ENCODE measurements around the gene BCHE.
"Not testable (repeated sequence)": the region's sequence is repeated elsewhere in the genome, so short reads cannot be mapped to it uniquely, and the experiment has no call there.

BCHE gene

GRCh38 chr3:165815682-165816081 is 21.5 kb downstream of the BCHE start:
- DNase-seq: no peak

- DNase-seq: no peak
Observed at GRCh38 chr3:165814380-165814779, 22.8 kb downstream of the BCHE start.

- not testable (repeated sequence) for DNase-seq
Observed at GRCh38 chr3:165807937-165808336, 29.3 kb downstream of the BCHE start.

- no peak for DNase-seq
Observed at GRCh38 chr3:165805946-165806561, 31.2 kb downstream of the BCHE start.

GRCh38 chr3:165803471-165803870 is 33.8 kb downstream of the BCHE start:
- no peak for DNase-seq

GRCh38 chr3:165800970-165801369 is 36.3 kb downstream of the BCHE start:
- DNase-seq: no peak

GRCh38 chr3:165799026-165799425 is 38.2 kb downstream of the BCHE start:
- no peak for DNase-seq

- DNase-seq: no peak
Observed at GRCh38 chr3:165797551-165797950, 39.7 kb downstream of the BCHE start.

- no peak for DNase-seq
Observed at GRCh38 chr3:165796701-165797100, 40.5 kb downstream of the BCHE start.

- DNase-seq: no peak
Observed at GRCh38 chr3:165788531-165788930, 48.7 kb downstream of the BCHE start.

GRCh38 chr3:165786013-165786412 is 51.2 kb downstream of the BCHE start:
- no peak for DNase-seq

GRCh38 chr3:165784337-165784736 is 52.9 kb downstream of the BCHE start:
- DNase-seq: no peak

- no peak for DNase-seq
Observed at GRCh38 chr3:165783383-165783782, 53.8 kb downstream of the BCHE start.

GRCh38 chr3:165778891-165779290 is 58.3 kb downstream of the BCHE start:
- no peak for DNase-seq

- DNase-seq: no peak
Observed at GRCh38 chr3:165778456-165778855, 58.8 kb downstream of the BCHE start.

- no peak for DNase-seq
Observed at GRCh38 chr3:165775824-165776223, 61.4 kb downstream of the BCHE start.

GRCh38 chr3:165770781-165771180 is 66.4 kb downstream of the BCHE start:
- no peak for DNase-seq

- DNase-seq: no peak
Observed at GRCh38 chr3:165768680-165769079, 68.5 kb downstream of the BCHE start.

GRCh38 chr3:165759041-165759440 is 78.2 kb downstream of the BCHE start:
- DNase-seq: no peak

- DNase-seq: no peak
Observed at GRCh38 chr3:165755571-165755970, 81.7 kb downstream of the BCHE start.

GRCh38 chr3:165754219-165755007 is 82.8 kb downstream of the BCHE start:
- no peak for DNase-seq

GRCh38 chr3:165753560-165753959 is 83.7 kb downstream of the BCHE start:
- DNase-seq: no peak

GRCh38 chr3:165751637-165752036 is 85.6 kb downstream of the BCHE start:
- DNase-seq: no peak

- no peak for DNase-seq
Observed at GRCh38 chr3:165749821-165750220, 87.4 kb downstream of the BCHE start.

GRCh38 chr3:165749241-165749640 is 88.0 kb downstream of the BCHE start:
- DNase-seq: no peak
